Activated CD4-positive, alpha-beta T cell treated with anti-CD3 and anti-CD28 coated beads, Interleukin-2, amount 50 U/mL, for 4 hours (primary cell): ENCODE measurements around the gene CMTR2.

Experiments
- DNase-seq, 2 experiments: peaks; one replicate each; pipeline ENCODE4 v3.0.0-alpha.2; 2020

Gene CMTR2

GRCh38 chr16:71264299-71264698 lies 24.9 kb downstream of the CMTR2 start:
- DNase-seq = no peak

- DNase-seq = no peak
These were observed 25.6 kb downstream of the CMTR2 start for GRCh38 chr16:71263582-71263981.

GRCh38 chr16:71262391-71262790 lies 26.8 kb downstream of the CMTR2 start:
- DNase-seq = no peak

- no peak for DNase-seq
These were observed 28.2 kb downstream of the CMTR2 start for GRCh38 chr16:71260995-71261394.

GRCh38 chr16:71259086-71259485 lies 30.1 kb downstream of the CMTR2 start:
- no peak for DNase-seq

GRCh38 chr16:71258372-71258771 lies 30.8 kb downstream of the CMTR2 start:
- no peak for DNase-seq

- DNase-seq = no peak
These were observed 31.4 kb downstream of the CMTR2 start for GRCh38 chr16:71257768-71258167.

- no peak for DNase-seq
These were observed 33.5 kb downstream of the CMTR2 start for GRCh38 chr16:71255721-71256120.

GRCh38 chr16:71254832-71255525 lies 34.2 kb downstream of the CMTR2 start:
- no peak for DNase-seq

GRCh38 chr16:71250461-71251235 lies 38.6 kb downstream of the CMTR2 start:
- DNase-seq = no peak

- no peak for DNase-seq
These were observed 39.8 kb downstream of the CMTR2 start for GRCh38 chr16:71249399-71249798.

- no peak for DNase-seq
These were observed 41.7 kb downstream of the CMTR2 start for GRCh38 chr16:71247478-71247877.

GRCh38 chr16:71246309-71246708 lies 42.9 kb downstream of the CMTR2 start:
- DNase-seq = no peak

GRCh38 chr16:71244521-71244920 lies 44.7 kb downstream of the CMTR2 start:
- DNase-seq = no peak

GRCh38 chr16:71242601-71243000 lies 46.6 kb downstream of the CMTR2 start:
- DNase-seq = no peak

- no peak for DNase-seq
These were observed 47.2 kb downstream of the CMTR2 start for GRCh38 chr16:71242036-71242435.
